OCI-LY1 (cell line): Measurements from ENCODE around the gene ITGAV.

Experiments used
- H2AFZ ChIP-seq: fragments of 200-600 bp; sonication (generic), shearing (Covaris generic); 2 replicates; pipeline ENCODE4 v1.6.0; 2014; ENCODE audit warnings: antibody characterized with exemption, mild to moderate bottlenecking, low read length
- H3F3A ChIP-seq: fragments of 200-600 bp; sonication (generic), shearing (Covaris generic); 2 replicates; pipeline ENCODE4 v1.6.0; 2014; ENCODE audit warnings: mild to moderate bottlenecking, antibody characterized with exemption, low read length, moderate library complexity; ENCODE audit not compliant: insufficient read depth
- H3K27ac ChIP-seq: fragments of 200-600 bp; sonication (generic); 2 replicates; pipeline ENCODE4 v1.5.1; 2014; ENCODE audit warnings: low read length, mixed run types, mild to moderate bottlenecking, low read depth; ENCODE audit not compliant: poor library complexity, severe bottlenecking
- H3K27me3 ChIP-seq: fragments of 200-600 bp; sonication (generic); 2 replicates; pipeline ENCODE4 v1.6.0; 2014; ENCODE audit warnings: antibody characterized with exemption, mild to moderate bottlenecking, low read length, moderate library complexity; ENCODE audit not compliant: insufficient read depth
- H3K36me3 ChIP-seq: fragments of 200-600 bp; sonication (generic); 2 replicates; pipeline ENCODE4 v1.6.1; 2014; ENCODE audit warnings: mild to moderate bottlenecking, antibody characterized with exemption, low read length, moderate library complexity, mixed read lengths; ENCODE audit not compliant: insufficient read depth
- H3K4me1 ChIP-seq: fragments of 200-600 bp; sonication (generic); 2 replicates; pipeline ENCODE4 v1.5.1; 2014; ENCODE audit warnings: mild to moderate bottlenecking, low read length, moderate library complexity; ENCODE audit not compliant: insufficient read depth, severe bottlenecking
- H3K4me2 ChIP-seq: fragments of 200-600 bp; sonication (generic), shearing (Covaris generic); 2 replicates; pipeline ENCODE4 v1.6.1; 2014; ENCODE audit warnings: low read length
- H3K4me3 ChIP-seq: fragments of 200-600 bp; sonication (generic); 2 replicates; pipeline ENCODE4 v1.5.1; 2014; ENCODE audit warnings: low read length, low read depth, mild to moderate bottlenecking, mixed read lengths; ENCODE audit not compliant: poor library complexity, severe bottlenecking
- H3K79me2 ChIP-seq: fragments of 200-600 bp; shearing (Covaris generic); 2 replicates; pipeline ENCODE4 v1.6.1; 2016; ENCODE audit warnings: mixed run types, low read length, mixed read lengths; ENCODE audit not compliant: insufficient read depth
- H3K9ac ChIP-seq: fragments of 200-600 bp; sonication (generic), shearing (Covaris generic); 2 replicates; pipeline ENCODE4 v1.6.1; 2014; ENCODE audit warnings: mild to moderate bottlenecking, low read length, mixed read lengths
- H3K9me2 ChIP-seq: fragments of 200-600 bp; sonication (generic), shearing (Covaris generic); 2 replicates; pipeline ENCODE4 v1.6.1; 2014; ENCODE audit warnings: low read depth, mild to moderate bottlenecking, low read length, mixed read lengths
- H3K9me3 ChIP-seq: fragments of 200-600 bp; shearing (Covaris generic); 2 replicates; pipeline ENCODE4 v1.6.1; 2014; ENCODE audit warnings: low read length, mixed read lengths
- H4K20me1 ChIP-seq: fragments of 200-600 bp; sonication (generic), shearing (Covaris generic); 2 replicates; pipeline ENCODE4 v1.6.0; 2016; ENCODE audit warnings: mild to moderate bottlenecking, low read length; ENCODE audit not compliant: insufficient read depth
- CTCF ChIP-seq: fragments of 200-600 bp; sonication (generic), shearing (Covaris generic); IDR thresholded peaks from 2 replicates; pipeline ENCODE4 v1.5.1; 2017; ENCODE audit warnings: mild to moderate bottlenecking, antibody characterized with exemption, low read length, moderate library complexity, mixed read lengths
- EZH2 ChIP-seq: fragments of 200-600 bp; sonication (generic), shearing (Covaris generic); IDR thresholded peaks from 2 replicates; pipeline ENCODE4 v1.8.0; 2017; ENCODE audit warnings: borderline replicate concordance, mixed run types, mild to moderate bottlenecking, antibody characterized with exemption, low read length, moderate library complexity, mixed read lengths

ITGAV gene

GRCh38 chr2:186632417-186632816 lies 42.6 kb downstream of the ITGAV start:
- Histone ChIP-seq H3K9me3 (no peaks in the 10 kb centered on the region), H3K4me2 (no peak overlapping the region), H3K27ac (no peak overlapping the region), H3K27me3 (no peaks in the 10 kb centered on the region), H3F3A (no peaks in the 10 kb centered on the region), H3K9me2 (no peaks in the 10 kb centered on the region), H4K20me1 (no peaks in the 10 kb centered on the region), H3K4me1 (no peaks in the 10 kb centered on the region), H3K9ac (no peak overlapping the region), H2AFZ (no peak overlapping the region), H3K4me3 (no peak overlapping the region), H3K79me2 (no peaks in the 10 kb centered on the region), H3K36me3 (no peaks in the 10 kb centered on the region)
- no peak for TF ChIP-seq CTCF
- no peak for TF ChIP-seq EZH2

GRCh38 chr2:186634701-186635100 lies 44.8 kb downstream of the ITGAV start:
- no peak overlapping the region for H2AFZ ChIP-seq
- no peaks in the 10 kb centered on the region for H3F3A ChIP-seq
- H3K9me3 ChIP-seq = no peaks in the 10 kb centered on the region
- no peaks in the 10 kb centered on the region for H4K20me1 ChIP-seq
- no peaks in the 10 kb centered on the region for H3K4me1 ChIP-seq
- H3K27me3 ChIP-seq = no peaks in the 10 kb centered on the region
- H3K36me3 ChIP-seq = no peaks in the 10 kb centered on the region
- no peaks in the 10 kb centered on the region for H3K9me2 ChIP-seq
- no peaks in the 10 kb centered on the region for H3K79me2 ChIP-seq
- no peak overlapping the region for H3K4me2 ChIP-seq
- no peak overlapping the region for H3K9ac ChIP-seq
- H3K27ac ChIP-seq = no peak overlapping the region
- no peak for TF ChIP-seq CTCF
- H3K4me3 ChIP-seq = no peak overlapping the region

GRCh38 chr2:186636800-186637496 lies 47.1 kb downstream of the ITGAV start:
- Histone ChIP-seq H3K36me3 (no peaks in the 10 kb centered on the region), H3K9me3 (no peaks in the 10 kb centered on the region), H3K27ac (no peak overlapping the region), H3K9ac (no peak overlapping the region), H3K79me2 (no peaks in the 10 kb centered on the region), H2AFZ (no peak overlapping the region), H3F3A (no peaks in the 10 kb centered on the region), H4K20me1 (no peaks in the 10 kb centered on the region), H3K9me2 (no peaks in the 10 kb centered on the region), H3K4me3 (no peak overlapping the region), H3K27me3 (no peaks in the 10 kb centered on the region), H3K4me2 (no peak overlapping the region), H3K4me1 (no peaks in the 10 kb centered on the region)
- TF ChIP-seq EZH2 (no peak), CTCF (no peak)
